Neuronal stem cell (in vitro differentiated cells): ENCODE measurements around the gene CSMD2.
"Not testable (repeated sequence)": the region's sequence is repeated elsewhere in the genome, so short reads cannot be mapped to it uniquely, and the experiment has no call there.

Source experiments
- DNase-seq: peaks from one replicate; pipeline ENCODE4 v3.0.0-alpha.2; 2013; ENCODE audit warnings: low spot score
- H2AFZ ChIP-seq: one replicate; pipeline ENCODE4 v1.6.1; 2013; ENCODE audit warnings: mild to moderate bottlenecking, low read length, inconsistent platforms
- H2AK5ac ChIP-seq: 2 replicates; pipeline ENCODE4 v1.6.1; 2013; ENCODE audit warnings: low read depth, mild to moderate bottlenecking, inconsistent platforms, low read length, moderate library complexity, mixed read lengths
- H2BK120ac ChIP-seq: 2 replicates; pipeline ENCODE4 v1.6.1; 2013; ENCODE audit warnings: low read depth, mild to moderate bottlenecking, inconsistent platforms, low read length, moderate library complexity, mixed read lengths
- H2BK12ac ChIP-seq: one replicate; pipeline ENCODE4 v1.6.1; 2013; ENCODE audit warnings: low read length, inconsistent platforms
- H2BK15ac ChIP-seq: 2 replicates; pipeline ENCODE4 v1.6.1; 2013; ENCODE audit warnings: mild to moderate bottlenecking, low read length, inconsistent platforms, mixed read lengths
- H2BK5ac ChIP-seq: one replicate; pipeline ENCODE4 v1.6.1; 2013; ENCODE audit warnings: inconsistent platforms, mild to moderate bottlenecking, low read length, moderate library complexity
- H3K14ac ChIP-seq: one replicate; pipeline ENCODE4 v1.6.1; 2013; ENCODE audit warnings: low read length, inconsistent platforms
- H3K18ac ChIP-seq: 2 replicates; pipeline ENCODE4 v1.6.1; 2013; ENCODE audit warnings: low read length, inconsistent platforms
- H3K23ac ChIP-seq: 2 replicates; pipeline ENCODE4 v1.6.1; 2013; ENCODE audit warnings: low read depth, mild to moderate bottlenecking, mixed read lengths, low read length, inconsistent platforms; ENCODE audit not compliant: poor library complexity
- H3K27ac ChIP-seq: replicated peaks from 3 replicates; pipeline ENCODE4 v1.5.1; 2013; ENCODE audit warnings: low read length, inconsistent platforms
- H3K27me3 ChIP-seq, 3 experiments: 2 replicates each; pipeline ENCODE4 v1.6.1; 2013; ENCODE audit warnings: low read length in 3 of 3, mild to moderate bottlenecking in 2 of 3, inconsistent platforms in 1 of 3, low read depth in 1 of 3, mixed read lengths in 1 of 3, moderate library complexity in 1 of 3; ENCODE audit not compliant: control insufficient read depth in 3 of 3, insufficient read depth in 3 of 3
- H3K36me3 ChIP-seq, 2 donors: replicated peaks in 1 of 2; 2 replicates each; pipeline ENCODE4 v1.6.1; 2013; ENCODE audit warnings: low read length in 2 of 2; ENCODE audit not compliant: control insufficient read depth in 2 of 2, insufficient read depth in 2 of 2
- H3K4ac ChIP-seq: 2 replicates; pipeline ENCODE4 v1.6.1; 2013; ENCODE audit warnings: inconsistent platforms, mild to moderate bottlenecking, low read length, moderate library complexity
- H3K4me1 ChIP-seq, 2 donors: 1 replicate in 1 of 2; 2 replicates in 1 of 2; pipeline ENCODE4 v1.6.1; 2013; ENCODE audit warnings: low read length in 2 of 2, low read depth in 1 of 2; ENCODE audit not compliant: control insufficient read depth in 2 of 2, insufficient read depth in 1 of 2
- H3K4me2 ChIP-seq: one replicate; pipeline ENCODE4 v1.6.1; 2013; ENCODE audit warnings: mild to moderate bottlenecking, low read length, inconsistent platforms; ENCODE audit not compliant: insufficient read depth, poor library complexity, severe bottlenecking
- H3K4me3 ChIP-seq, 2 donors: 2 replicates each; pipeline ENCODE4 v1.5.1; 2013; ENCODE audit warnings: low read length in 2 of 2, mild to moderate bottlenecking in 2 of 2, inconsistent platforms in 1 of 2, moderate library complexity in 1 of 2
- H3K79me1 ChIP-seq: one replicate; pipeline ENCODE4 v1.6.1; 2013; ENCODE audit warnings: low read depth, mild to moderate bottlenecking, inconsistent platforms, low read length, moderate library complexity
- H3K9ac ChIP-seq: one replicate; pipeline ENCODE4 v1.6.1; 2013; ENCODE audit warnings: mild to moderate bottlenecking, low read depth, low read length, inconsistent platforms; ENCODE audit not compliant: poor library complexity
- H3K9me3 ChIP-seq, 2 donors: replicated peaks in 1 of 2; 2 replicates each; pipeline versions ENCODE3 to v1.6.1; 2013; ENCODE audit warnings: low read length in 2 of 2, mild to moderate bottlenecking in 2 of 2, inconsistent platforms in 1 of 2, low read depth in 1 of 2, mixed read lengths in 1 of 2, moderate library complexity in 1 of 2; ENCODE audit not compliant: control insufficient read depth in 2 of 2, insufficient read depth in 1 of 2
- H4K8ac ChIP-seq: one replicate; pipeline ENCODE4 v1.6.1; 2013; ENCODE audit warnings: low read depth, mild to moderate bottlenecking, inconsistent platforms, low read length, moderate library complexity
- H4K91ac ChIP-seq: one replicate; pipeline ENCODE4 v1.6.1; 2013; ENCODE audit warnings: low read length, low read depth, mild to moderate bottlenecking, inconsistent platforms; ENCODE audit not compliant: poor library complexity
- WGBS, 2 donors: extraction: QIAGEN DNeasy Blood & Tissue Kit; methylation state at CpG; one replicate each; pipeline ENCODE4 v1.1.7; 2013; ENCODE audit warnings: missing lambda C conversion rate in 2 of 2, mixed read lengths in 1 of 2; ENCODE audit not compliant: insufficient read length in 2 of 2, insufficient replicate concordance in 1 of 2; ENCODE audit errors: extremely low coverage in 2 of 2; 5-methylcytosine and 5-hydroxymethylcytosine counted together

Gene CSMD2

DNA sequence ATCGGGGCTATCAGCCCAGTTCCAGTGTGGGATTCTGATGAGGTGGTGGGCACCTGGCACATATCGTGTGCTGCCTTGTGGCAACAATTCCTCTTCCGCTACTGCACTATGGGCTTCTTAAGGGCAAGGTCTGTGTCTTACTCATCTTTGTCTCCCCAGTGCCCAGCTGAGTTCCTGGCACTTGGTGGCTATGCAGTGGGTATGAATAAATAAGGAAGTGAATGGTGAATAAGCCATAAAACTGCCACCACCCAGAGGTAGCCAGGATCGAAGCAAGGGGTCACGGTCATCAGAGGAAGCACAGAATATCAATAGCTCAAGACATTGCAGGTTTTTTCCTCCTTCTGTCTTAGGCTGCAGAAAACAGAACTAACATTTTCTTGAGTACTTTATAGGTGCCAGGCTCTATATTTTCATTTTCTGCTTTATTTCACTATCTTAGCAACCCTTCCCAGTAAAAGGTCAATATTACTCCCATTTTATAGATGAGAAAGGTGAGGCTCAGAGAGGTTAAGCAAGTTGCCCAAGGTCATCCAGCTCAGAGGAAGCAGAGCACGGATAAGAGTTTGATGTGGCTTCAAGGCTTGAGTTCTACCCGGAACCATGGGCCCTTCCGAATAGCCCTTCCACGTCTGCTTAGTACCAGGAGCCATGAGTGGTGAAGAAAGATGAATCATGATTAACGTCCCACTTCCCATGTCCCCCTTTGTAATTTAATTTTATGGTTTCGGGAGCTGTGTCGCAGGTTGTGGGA is 21.9 kb upstream of the CSMD2 start:
- Histone ChIP-seq H3K36me3 (no peaks in the 10 kb centered on the region), H3K9ac (no peak overlapping the region), H2BK12ac (no peak overlapping the region), H3K4me2 (no peak overlapping the region), H4K91ac (no peak overlapping the region), H3K4me3 (no peak overlapping the region), H4K8ac (no peak overlapping the region), H3K79me1 (no peaks in the 10 kb centered on the region), H2AK5ac (no peak overlapping the region), H3K14ac (no peak overlapping the region), H3K4ac (no peak overlapping the region), H2BK120ac (no peak overlapping the region), H3K27ac (no peak overlapping the region), H2BK5ac (no peak overlapping the region), H2BK15ac (no peak overlapping the region), H3K27me3 (peaks cover 0 to 10% (median 2%) of the 10 kb centered on the region in 3 experiments), H3K23ac (no peak overlapping the region), H3K9me3 (peaks cover 0 to 2% of the 10 kb centered on the region in 2 donors), H2AFZ (no peak overlapping the region), H3K4me1 (peaks cover 0 to 6% of the 10 kb centered on the region in 2 donors), H3K18ac (no peak overlapping the region)
- WGBS, 2 donors, result no CpG with 5 or more reads among the region's 12 CpGs
- no peak for DNase-seq

- H2BK15ac ChIP-seq, H3K27ac ChIP-seq, H2BK5ac ChIP-seq, H2AK5ac ChIP-seq, H3K4me2 ChIP-seq, H3K9ac ChIP-seq, H4K8ac ChIP-seq, H3K36me3 ChIP-seq, H3K18ac ChIP-seq, H3K79me1 ChIP-seq, H3K27me3 ChIP-seq, H3K4me3 ChIP-seq, H2AFZ ChIP-seq, H3K4me1 ChIP-seq, H3K4ac ChIP-seq, H2BK12ac ChIP-seq, H3K14ac ChIP-seq, H4K91ac ChIP-seq, H3K23ac ChIP-seq, H2BK120ac ChIP-seq, DNase-seq, H3K9me3 ChIP-seq: not testable (repeated sequence)
- no CpG with 5 or more reads among the region's 4 CpGs for WGBS, 2 donors
Measured at GRCh38 chr1:34183381-34183780, 18.4 kb upstream of the CSMD2 start.

DNA sequence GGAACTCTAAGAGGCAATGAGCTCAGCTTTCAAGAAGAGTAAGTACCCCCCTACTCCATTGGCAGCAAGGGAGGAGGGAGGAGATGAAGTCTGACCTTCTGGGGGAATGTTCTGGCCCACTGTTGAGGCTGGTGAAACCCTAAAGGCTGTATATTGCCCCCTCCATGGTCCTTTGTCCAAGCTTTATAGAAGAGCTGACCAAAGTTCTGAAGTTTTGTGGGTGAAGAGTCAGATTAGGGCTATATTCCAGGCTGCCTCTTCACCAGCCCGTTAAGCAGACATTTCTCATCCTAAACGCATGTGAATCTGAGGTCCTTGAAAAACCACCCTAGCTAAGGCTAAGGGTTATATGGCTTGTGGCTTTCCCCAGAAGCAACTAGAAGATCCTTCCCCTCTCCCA is 13.0 kb upstream of the CSMD2 start:
- DNase-seq, result no peak

GRCh38 chr1:34176830-34177603 is 12.0 kb upstream of the CSMD2 start, which contains the start of gene C1orf94:
Gene C1orf94, plus strand, starts transcription at chr1:34176907. Its CDS starts 883 bp downstream, at chr1:34177790.
- Histone ChIP-seq H3K79me1 (no peaks in the 10 kb centered on the region), H3K14ac (no peak within 1 kb of the TSS), H3K9ac (peak within 1 kb of the TSS; percentile 24), H3K4ac (no peak within 1 kb of the TSS), H3K27ac (no peak within 1 kb of the TSS), H3K9me3 (no peaks in the 10 kb centered on the region), H2BK5ac (no peak within 1 kb of the TSS), H4K91ac (no peak within 1 kb of the TSS), H3K23ac (no peak within 1 kb of the TSS), H3K4me2 (peak within 1 kb of the TSS; percentile 64), H3K27me3 (peaks cover 0 to 43% (median 20%) of the 10 kb centered on the region in 3 experiments), H2BK15ac (no peak within 1 kb of the TSS), H2BK120ac (no peak within 1 kb of the TSS), H3K18ac (peak within 1 kb of the TSS; percentile 73), H3K4me3 (peak within 1 kb of the TSS in 1 of 2 donors; percentile 64), H2AK5ac (no peak within 1 kb of the TSS), H2AFZ (no peak within 1 kb of the TSS), H3K4me1 (no peaks in the 10 kb centered on the region), H2BK12ac (no peak within 1 kb of the TSS), H4K8ac (no peak within 1 kb of the TSS), H3K36me3 (no peaks in the 10 kb centered on the region)
- no CpG with 5 or more reads among the region's 58 CpGs for WGBS, 2 donors
- DNase-seq, result no peak

More for the DNA sequence above, 13.0 kb upstream of the CSMD2 start:
- Histone ChIP-seq H2BK15ac (no peak overlapping the region), H3K9me3 (no peaks in the 10 kb centered on the region), H2BK5ac (no peak overlapping the region), H3K14ac (no peak overlapping the region), H3K4ac (no peak overlapping the region), H4K91ac (no peak overlapping the region), H3K27ac (no peak overlapping the region), H3K4me3 (peak overlapping the region in 1 of 2 donors; percentile 30), H3K36me3 (no peaks in the 10 kb centered on the region), H3K18ac (no peak overlapping the region), H3K4me1 (no peaks in the 10 kb centered on the region), H3K79me1 (no peaks in the 10 kb centered on the region), H2BK120ac (no peak overlapping the region), H3K4me2 (no peak overlapping the region), H2AK5ac (no peak overlapping the region), H3K9ac (no peak overlapping the region), H4K8ac (no peak overlapping the region), H3K27me3 (peaks cover 0 to 39% (median 20%) of the 10 kb centered on the region in 3 experiments), H2BK12ac (no peak overlapping the region), H2AFZ (no peak overlapping the region), H3K23ac (no peak overlapping the region)
- no CpG with 5 or more reads among the region's 2 CpGs for WGBS, 2 donors
